GM21526 (cell line): ENCODE results near the gene CHMP4B.

ENCODE experiments used
- ATAC-seq: cut with Tn5 transposase; IDR thresholded peaks from one replicate; pipeline ENCODE4 v1.9.1; 2021; ENCODE audit warnings: moderate library complexity; ENCODE audit not compliant: unreplicated experiment, low FRiP score

Gene CHMP4B

GRCh38 chr20:33889312-33889711 is 78.2 kb downstream of the CHMP4B start:
- ATAC-seq = no peak

- ATAC-seq = no peak
Measured at GRCh38 chr20:33890557-33890956, 79.4 kb downstream of the CHMP4B start.

DNA sequence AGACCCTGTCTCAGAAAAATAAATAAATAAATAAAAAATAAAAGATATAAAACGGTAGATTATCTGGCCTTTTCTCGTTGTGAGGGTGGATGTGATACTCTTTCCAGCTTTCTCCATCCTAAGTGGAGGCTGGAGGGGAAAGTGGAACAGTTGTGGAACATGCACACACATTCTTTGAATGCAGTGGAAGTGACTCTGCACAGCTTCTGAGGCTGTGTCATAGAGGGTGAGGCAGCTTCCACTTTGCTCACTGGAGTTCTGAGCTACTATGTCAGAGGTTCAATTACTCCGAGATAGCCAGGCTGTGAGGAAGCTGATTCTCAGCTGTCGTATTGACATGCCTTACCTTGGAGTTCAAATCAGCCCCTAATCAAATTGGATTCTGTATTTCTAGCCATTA is 82.2 kb downstream of the CHMP4B start:
- ATAC-seq = no peak

DNA sequence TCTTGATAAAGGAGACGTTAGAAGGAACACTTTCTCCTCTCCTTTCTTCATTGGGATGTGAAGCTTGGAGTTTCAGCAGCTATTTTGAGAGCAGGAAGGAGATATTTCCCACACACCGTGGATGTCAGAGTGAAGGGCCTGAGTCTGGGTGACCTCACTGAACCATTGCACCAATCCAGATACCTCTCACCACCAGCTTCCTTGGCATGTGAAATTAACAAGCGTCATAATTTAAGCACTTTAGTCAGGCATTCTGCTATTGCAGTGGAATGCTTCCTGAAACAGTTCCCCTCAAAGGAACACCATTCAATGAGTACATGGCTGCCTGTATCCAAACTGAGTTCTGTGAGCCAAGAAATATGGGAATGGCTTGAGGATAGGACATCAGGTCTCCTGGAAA is 83.7 kb downstream of the CHMP4B start:
- no peak for ATAC-seq

- ATAC-seq = no peak
Measured at GRCh38 chr20:33896509-33896908, 85.4 kb downstream of the CHMP4B start.

DNA sequence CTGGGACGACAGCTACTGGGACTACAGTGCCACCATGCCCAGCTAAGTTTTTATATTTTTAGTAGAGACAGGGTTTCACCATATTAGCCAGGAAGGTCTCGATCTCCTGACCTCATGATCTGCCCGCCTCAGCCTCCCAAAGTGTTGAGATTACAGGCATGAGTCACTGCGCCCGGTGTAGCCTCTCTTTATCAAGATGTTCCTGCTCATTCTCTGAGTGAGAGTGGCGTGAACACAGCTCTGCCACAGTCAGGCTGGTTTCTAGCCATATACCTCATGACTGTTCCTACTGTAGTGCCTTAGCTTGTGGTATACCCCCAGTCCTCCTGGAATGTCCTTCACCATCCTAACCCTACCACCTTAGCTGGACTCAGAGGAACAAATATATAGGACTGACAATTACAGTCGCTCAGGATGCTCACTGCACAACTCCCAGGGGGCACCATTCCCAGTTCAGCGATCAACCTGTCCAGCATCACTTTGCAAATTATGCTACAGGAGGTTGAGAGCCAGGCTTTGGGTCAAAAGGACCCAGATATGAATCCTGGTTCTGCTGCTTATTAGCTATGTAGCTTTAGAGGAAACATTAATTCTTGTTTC is 86.3 kb downstream of the CHMP4B start:
- ATAC-seq = no peak

DNA sequence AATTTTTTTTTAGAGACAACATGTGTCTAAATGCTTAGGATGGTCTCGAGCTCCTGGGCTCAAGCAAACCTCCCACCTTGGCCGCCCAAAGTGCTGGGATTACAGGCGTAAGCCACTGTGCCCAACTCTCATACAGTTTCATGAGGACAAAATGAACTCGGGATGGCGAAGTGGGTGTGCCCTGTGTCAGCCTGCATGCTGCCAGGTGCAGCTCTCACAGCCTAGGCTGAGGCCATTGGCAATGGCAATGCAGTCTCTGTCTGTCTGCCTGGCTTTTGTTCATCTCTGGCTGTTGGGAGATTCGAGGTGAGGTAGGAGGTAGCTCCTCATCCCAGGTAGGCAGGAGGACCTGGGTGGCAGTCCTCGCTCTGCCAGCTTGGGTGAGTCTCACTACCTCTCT is 88.0 kb downstream of the CHMP4B start:
- no peak for ATAC-seq

- no peak for ATAC-seq
Measured at GRCh38 chr20:33900521-33901131, 89.5 kb downstream of the CHMP4B start.

GRCh38 chr20:33901132-33901523 is 90.0 kb downstream of the CHMP4B start:
- ATAC-seq = no peak

GRCh38 chr20:33902011-33902410 is 90.9 kb downstream of the CHMP4B start:
- ATAC-seq = no peak
